K562 (cell line): ENCODE measurements around the gene POLR2L. TPM values are rescaled to one million over a fixed set of nuclear protein-coding genes. Genes with fewer than 3 reads are reported as not detected.

Experiments used
- ARID3A ChIP-seq: IDR thresholded peaks from 2 replicates; pipeline ENCODE4 v1.6.1; 2012; ENCODE audit warnings: low read depth, low read length, improper control_type of control experiment, borderline replicate concordance
- E2F1 ChIP-seq: sonication (generic); formaldehyde crosslinking; IDR thresholded peaks from 2 replicates; pipeline ENCODE4 v1.8.1; 2023; ENCODE audit warnings: mild to moderate bottlenecking, missing genetic modification reagents, moderate library complexity
- ERF ChIP-seq: fragments of 450-650 bp; formaldehyde crosslinking; IDR thresholded peaks from 2 replicates; pipeline ENCODE4 v1.4.0; 2020; ENCODE audit warnings: mild to moderate bottlenecking, mixed read lengths
- GABPB2 ChIP-seq: fragments of 250-450 bp; sonication (Bioruptor Pico); conservative IDR thresholded peaks from 2 replicates; pipeline ENCODE4 v1.5.1; 2021; ENCODE audit warnings: mild to moderate bottlenecking
- HCFC1 ChIP-seq: IDR thresholded peaks from 2 replicates; pipeline ENCODE4 v1.6.1; 2012; ENCODE audit warnings: low read depth, low read length, improper control_type of control experiment
- MCM3 ChIP-seq: fragments of 450-650 bp; IDR thresholded peaks from 2 replicates; pipeline ENCODE4 v1.6.1; 2016
- MITF ChIP-seq: IDR thresholded peaks from 2 replicates; pipeline ENCODE4 v1.6.1; 2014; ENCODE audit warnings: antibody characterized with exemption
- NFIC ChIP-seq: fragments of 450-650 bp; IDR thresholded peaks from 2 replicates; pipeline ENCODE4 v1.6.1; 2017; ENCODE audit warnings: mild to moderate bottlenecking, inconsistent platforms
- RFX1 ChIP-seq: fragments of 450-650 bp; IDR thresholded peaks from 2 replicates; pipeline ENCODE4 v1.6.1; 2016; ENCODE audit warnings: mild to moderate bottlenecking, moderate library complexity
- SIN3B ChIP-seq: fragments of 450-650 bp; IDR thresholded peaks from 2 replicates; pipeline ENCODE4 v1.6.1; 2017; ENCODE audit warnings: low read depth, mild to moderate bottlenecking, moderate library complexity
- SIRT6 ChIP-seq: IDR thresholded peaks from one replicate; pipeline ENCODE4 v1.6.1; 2012; ENCODE audit warnings: low read depth, mild to moderate bottlenecking, control low read depth, inconsistent platforms, low read length, moderate library complexity
- SOX6 ChIP-seq: fragments of 450-650 bp; IDR thresholded peaks from 2 replicates; pipeline ENCODE4 v1.6.1; 2014; ENCODE audit warnings: mild to moderate bottlenecking
- TAF15 ChIP-seq: fragments of 200-400 bp; formaldehyde crosslinking; IDR thresholded peaks from 2 replicates; pipeline ENCODE4 v1.6.1; 2017; ENCODE audit warnings: mild to moderate bottlenecking, low read depth, low read length, moderate library complexity
- TEAD2 ChIP-seq: fragments of 450-650 bp; IDR thresholded peaks from 2 replicates; pipeline ENCODE4 v1.6.1; 2016; ENCODE audit warnings: missing genetic modification characterization, control low read depth, missing compliant biosample characterization
- TEAD4 ChIP-seq, 2 experiments: sonication (generic) in 1 of 2; formaldehyde crosslinking in 1 of 2; IDR thresholded peaks; 2 replicates each; pipeline versions ENCODE4 v1.6.1 to v1.8.0; 2012 to 2022; ENCODE audit warnings: borderline replicate concordance in 1 of 2, inconsistent platforms in 1 of 2, low read length in 1 of 2, mild to moderate bottlenecking in 1 of 2, missing genetic modification reagents in 1 of 2
- THRB ChIP-seq: fragments of 450-650 bp; formaldehyde crosslinking; conservative IDR thresholded peaks from 2 replicates; pipeline ENCODE4 v1.4.0; 2022; ENCODE audit warnings: mild to moderate bottlenecking, missing genetic modification characterization
- ZBTB12 ChIP-seq: fragments of 250-450 bp; sonication (Bioruptor Pico); IDR thresholded peaks from 2 replicates; pipeline ENCODE4 v1.4.0; 2020
- ZNF23 ChIP-seq: fragments of 250-450 bp; sonication (Bioruptor Pico); IDR thresholded peaks from 2 replicates; pipeline ENCODE4 v1.4.0; 2020; ENCODE audit warnings: mild to moderate bottlenecking
- ZNF324 ChIP-seq: fragments of 250-450 bp; sonication (Bioruptor Pico); IDR thresholded peaks from 2 replicates; pipeline ENCODE4 v1.4.0; 2020; ENCODE audit warnings: mild to moderate bottlenecking
- ZNF354B ChIP-seq: fragments of 250-450 bp; sonication (Bioruptor Pico); IDR thresholded peaks from 2 replicates; pipeline ENCODE4 v1.4.0; 2020
- ZNF699 ChIP-seq: fragments of 250-450 bp; sonication (Bioruptor Pico); IDR thresholded peaks from 2 replicates; pipeline ENCODE4 v1.8.0; 2021; ENCODE audit warnings: mild to moderate bottlenecking, moderate library complexity; ENCODE audit not compliant: insufficient replicate concordance
- ZNF785 ChIP-seq: fragments of 250-450 bp; sonication (Bioruptor Pico); IDR thresholded peaks from 2 replicates; pipeline ENCODE4 v1.4.0; 2020; ENCODE audit warnings: mild to moderate bottlenecking
- ZNF79 ChIP-seq: fragments of 250-450 bp; sonication (Bioruptor Pico); IDR thresholded peaks from 2 replicates; pipeline ENCODE4 v1.4.0; 2020; ENCODE audit warnings: low read depth, mild to moderate bottlenecking, moderate library complexity
- polyA plus RNA-seq, 8 experiments: library from polyadenylated mRNA; depleted of rRNA in 4 of 8; stranded (reverse) in 5 of 8; unstranded in 3 of 8; fragments of >200 nt; fragmentation: Nextera tagmentation in 2 of 8; fragmentation: Illumina TruSeq in 1 of 8; extraction: Ambion mirVana in 2 of 8; extraction: Trizol in 1 of 8; gene quantifications; 2 replicates each; pipeline versions ENCODE4 v1.2.1 to v1.2.3, GENCODE V29; 2011 to 2014; ENCODE audit warnings: inconsistent platforms in 1 of 8, missing spikeins in 1 of 8
- total RNA-seq, 7 experiments: library from RNA; depleted of rRNA in 6 of 7; stranded (reverse); fragments of >200 nt in 6 of 7; fragmentation: Illumina TruSeq in 2 of 7; extraction: Trizol in 2 of 7; gene quantifications; 2 replicates each; pipeline versions ENCODE4 v1.2.1 to v1.2.3, GENCODE V29; 2011 to 2021; ENCODE audit warnings: low replicate concordance in 1 of 7

The POLR2L gene
- total and polyA plus RNA-seq, 9 of the 15 experiments (the other 6 are each of a cell fraction or from before 2014, with no cell fraction given): 38.3 to 688 (median 108) TPM

GRCh38 chr11:809287-810039 is 32.9 kb downstream of the POLR2L start, which contains the start of gene RPLP2 (continued):
- TF ChIP-seq ERF (CRISPR knock-in tag) (peak; percentile 40; the same call in 1 of the 2 replicates), HCFC1 (peak; percentile 87), TAF15 (no peak), ZNF324 (CRISPR knock-in tag) (no peak), SOX6 (no peak; the same call in 1 of the 2 replicates), TEAD4 (IDR thresholded peaks at IDR 0.05; ENCODE audit: low read length) (no peak), TEAD4 (CRISPR knock-in tag; IDR thresholded peaks at IDR 0.05; ENCODE audit: borderline replicate concordance) (no peak), ZNF354B (no peak), MCM3 (no peak), E2F1 (CRISPR knock-in tag) (peak; percentile 5), ZNF23 (CRISPR knock-in tag) (no peak), GABPB2 (CRISPR knock-in tag) (no peak), RFX1 (no peak), SIRT6 (no peak), ZBTB12 (peak; percentile 98), ARID3A (no peak), THRB (CRISPR knock-in tag) (0 out of 2 replicates have a peak, but pooled peaks have one; percentile 11), NFIC (peak; percentile 16), TEAD2 (tag) (no peak), MITF (peak; percentile 7; the same call in 1 of the 2 replicates), ZNF79 (CRISPR knock-in tag) (no peak), SIN3B (peak; percentile 89), ZNF785 (CRISPR knock-in tag) (no peak), ZNF699 (CRISPR knock-in tag) (no peak)
